GM21423 (cell line): ENCODE data around the gene UBE2D1.
A peak's percentile ranks its signal among the peaks of the same experiment; 100 is the strongest.
"Not testable (repeated sequence)": the region's sequence is repeated elsewhere in the genome, so short reads cannot be mapped to it uniquely, and the experiment has no call there.

Source experiments
- ATAC-seq: cut with Tn5 transposase; IDR thresholded peaks from one replicate; pipeline ENCODE4 v1.9.1; 2021; ENCODE audit warnings: mild to moderate bottlenecking, moderate library complexity; ENCODE audit not compliant: unreplicated experiment

UBE2D1 gene

DNA sequence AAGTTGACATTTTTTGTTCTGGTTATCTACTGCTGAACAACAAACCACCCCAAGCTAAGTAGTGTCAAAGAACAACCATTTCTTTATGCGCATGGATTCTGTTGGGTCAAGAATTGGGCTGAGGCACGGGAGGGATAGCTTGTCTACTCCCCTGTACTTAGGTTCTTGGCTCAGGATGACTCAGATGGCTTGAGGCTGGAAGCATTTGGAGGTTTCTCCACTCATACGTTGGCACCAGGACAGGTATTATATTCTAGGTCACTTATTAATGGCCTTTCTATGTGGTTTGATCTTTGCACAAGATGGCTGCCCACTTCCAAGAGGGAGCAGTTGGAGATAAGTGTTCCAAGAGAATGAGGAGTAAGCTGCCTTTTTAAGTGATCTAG lies 38.6 kb downstream of the UBE2D1 start:
- ATAC-seq = no peak

DNA sequence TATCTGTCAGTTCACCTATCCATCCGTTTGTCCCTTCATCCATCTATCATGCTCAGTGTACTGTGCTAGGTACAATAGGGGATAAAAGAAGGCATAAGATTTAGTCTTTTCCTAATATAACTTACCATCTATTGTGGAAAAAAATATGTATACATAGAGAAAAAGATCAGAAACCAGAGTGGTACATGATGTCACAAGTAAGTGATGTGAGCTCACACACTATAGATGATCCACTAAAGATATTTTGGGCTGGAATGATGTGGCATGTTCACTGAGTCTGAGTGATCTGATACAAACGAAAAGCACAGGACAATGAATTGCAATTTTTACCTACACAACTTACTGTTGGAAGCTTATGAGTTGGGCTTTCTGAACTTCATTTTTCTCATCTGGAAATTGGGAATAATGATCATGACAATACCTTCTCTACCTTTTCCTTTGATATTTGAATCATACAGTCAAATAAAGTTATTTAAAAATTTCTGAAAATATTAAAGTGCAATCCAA lies 47.7 kb downstream of the UBE2D1 start:
- ATAC-seq = no peak

DNA sequence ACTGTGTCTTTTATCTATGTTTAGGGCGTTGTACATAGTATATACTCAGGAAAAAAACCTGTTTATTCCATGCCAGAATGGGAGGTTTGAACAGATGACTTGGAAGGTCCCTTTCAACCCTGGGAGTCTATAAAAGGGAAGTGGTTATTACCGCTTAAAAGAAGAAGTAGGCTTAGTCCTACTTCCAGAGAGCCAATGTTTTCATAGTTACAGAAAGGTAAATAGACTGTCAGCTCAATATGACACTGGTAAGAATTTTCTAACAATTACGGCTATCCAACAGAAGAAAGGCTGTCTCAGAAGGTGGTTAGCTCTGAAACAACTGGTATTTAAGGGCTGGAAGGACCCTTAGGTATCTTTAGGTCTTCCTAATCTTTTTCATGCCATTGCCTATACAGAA lies 49.3 kb downstream of the UBE2D1 start:
- ATAC-seq = peak; percentile 57

DNA sequence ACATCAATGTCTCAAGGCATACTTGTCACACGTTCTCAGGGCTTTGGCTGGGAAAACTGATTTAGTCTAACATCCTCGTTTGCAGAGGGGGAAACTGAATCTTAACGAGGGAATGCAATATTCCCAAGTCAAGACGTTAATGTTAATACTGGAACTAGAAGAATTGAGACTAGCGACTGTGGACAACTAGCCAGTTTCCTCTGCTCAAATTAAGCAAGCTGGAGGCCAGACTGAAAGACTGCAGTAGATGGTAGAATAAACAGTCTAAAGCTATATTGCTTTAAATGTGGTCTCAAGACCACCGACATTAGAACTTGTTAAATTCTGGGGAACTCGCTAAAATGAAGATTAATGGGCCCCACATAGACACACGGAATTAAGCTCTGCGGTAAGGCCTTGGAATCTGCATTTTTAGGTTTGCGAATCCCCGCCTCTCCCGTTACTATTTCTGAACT lies 49.8 kb downstream of the UBE2D1 start:
- ATAC-seq = no peak

DNA sequence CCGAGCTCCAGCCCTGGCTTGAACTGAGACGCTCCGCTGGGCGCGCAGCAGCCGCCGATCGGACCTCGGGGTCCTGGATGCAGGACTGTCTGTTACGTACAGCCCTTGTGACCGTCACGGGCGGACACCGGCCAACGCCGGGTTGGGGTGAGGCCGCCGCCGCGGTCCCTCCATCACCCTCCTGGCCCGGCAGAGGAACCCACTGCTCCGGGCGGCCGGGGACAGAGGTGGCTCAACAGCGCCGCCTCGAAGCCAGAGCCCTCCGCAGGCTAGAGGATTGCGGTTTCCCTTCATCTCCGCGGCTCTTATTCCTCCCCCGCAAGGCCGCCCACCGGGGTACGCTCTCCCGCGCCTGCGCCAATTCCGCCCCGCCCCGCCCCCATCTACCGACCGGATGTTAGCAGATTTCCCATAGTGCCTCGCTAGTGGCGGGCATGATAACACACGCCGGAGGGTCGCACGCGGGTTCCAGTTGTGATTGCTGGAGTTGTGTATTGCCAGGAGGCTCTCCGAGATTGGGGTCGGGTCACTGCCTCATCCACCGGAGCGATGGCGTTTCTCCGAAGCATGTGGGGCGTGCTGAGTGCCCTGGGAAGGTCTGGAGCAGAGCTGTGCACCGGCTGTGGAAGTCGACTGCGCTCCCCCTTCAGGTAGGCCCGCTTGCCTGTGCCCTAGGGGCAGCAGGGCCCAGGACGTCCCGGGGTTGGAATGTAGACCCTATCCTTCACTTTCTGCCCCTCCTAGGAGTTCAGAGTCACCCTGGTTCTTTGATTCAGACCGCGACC lies 50.4 kb downstream of the UBE2D1 start, which contains the start of gene TFAM:
Gene TFAM, plus strand, starts transcription at position 412 of the 785 bp plus-strand sequence. Its CDS starts 138 bp downstream, at position 550.
- ATAC-seq = peak; percentile 88

DNA sequence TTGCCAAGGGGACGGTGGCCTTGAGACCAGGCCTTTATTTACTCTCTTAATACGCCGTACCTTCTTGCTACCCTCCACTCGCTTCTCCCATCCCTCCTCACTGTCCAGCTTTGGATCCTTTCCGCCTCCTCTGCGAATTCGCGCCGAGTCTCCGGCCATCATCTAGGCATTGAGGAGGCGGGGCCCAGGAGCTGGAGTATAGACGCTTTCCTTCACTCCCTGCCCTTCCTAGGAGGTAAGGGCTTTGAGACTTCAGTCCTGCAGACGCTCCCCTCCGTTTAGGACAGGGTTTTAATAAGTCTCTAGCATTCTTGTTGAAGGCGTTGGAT lies 50.9 kb downstream of the UBE2D1 start:
- peak; percentile 2 for ATAC-seq

DNA sequence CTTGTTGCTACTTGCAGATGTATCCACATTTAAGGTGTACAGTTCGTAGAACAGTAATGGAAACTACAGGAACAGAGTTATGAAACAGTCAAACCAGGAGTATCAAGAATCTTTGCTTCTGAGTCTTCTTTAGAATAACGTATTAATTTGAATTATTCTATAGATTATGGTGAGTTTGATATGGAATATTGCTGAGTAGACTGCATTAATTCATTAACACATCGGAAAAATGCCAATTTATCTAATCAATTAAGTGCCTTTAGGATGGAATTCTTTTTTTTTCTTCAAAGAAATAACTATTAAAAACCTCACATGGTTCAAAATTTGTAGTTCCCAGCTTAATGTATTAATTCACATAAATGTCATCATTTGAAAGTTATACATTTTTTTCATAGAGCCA lies 54.2 kb downstream of the UBE2D1 start:
- ATAC-seq = no peak

DNA sequence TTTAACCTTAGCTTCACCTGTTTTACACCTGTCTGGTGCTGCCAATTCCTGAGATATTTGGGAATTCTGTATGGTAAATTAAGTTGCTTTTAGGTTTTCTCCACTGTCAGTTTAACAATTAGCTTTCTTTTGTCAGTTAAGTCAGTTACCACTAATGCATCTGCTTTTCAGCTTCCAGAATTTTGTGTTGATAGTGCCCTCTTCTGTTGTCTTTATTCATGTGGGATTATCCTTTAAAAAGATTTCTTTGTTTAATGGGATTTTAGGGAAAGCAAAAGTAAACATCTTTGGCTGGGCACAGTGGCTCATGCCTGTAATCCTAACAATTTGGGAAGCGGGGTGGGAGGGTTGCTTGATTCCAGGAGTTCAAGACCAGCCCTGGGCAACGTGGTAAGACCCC lies 58.5 kb downstream of the UBE2D1 start:
- ATAC-seq = no peak

DNA sequence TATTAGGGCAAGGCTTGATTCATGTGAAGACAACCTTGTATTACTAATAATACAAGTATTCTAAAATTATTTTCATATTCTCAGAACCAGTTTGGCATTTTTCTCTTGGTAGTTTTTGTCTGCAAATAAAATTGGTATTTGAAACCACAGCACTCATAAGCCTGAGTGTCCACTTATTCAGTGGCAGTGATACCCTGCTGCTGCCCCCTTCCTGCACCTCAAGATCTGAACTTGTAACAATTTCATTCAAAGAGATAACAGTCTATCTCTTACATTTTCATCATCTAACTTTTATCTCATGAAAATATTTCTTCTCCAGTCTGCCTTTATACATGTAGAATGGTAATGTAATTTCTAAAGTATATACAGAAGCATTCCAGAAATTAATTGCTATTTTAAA lies 59.7 kb downstream of the UBE2D1 start:
- ATAC-seq = no peak

DNA sequence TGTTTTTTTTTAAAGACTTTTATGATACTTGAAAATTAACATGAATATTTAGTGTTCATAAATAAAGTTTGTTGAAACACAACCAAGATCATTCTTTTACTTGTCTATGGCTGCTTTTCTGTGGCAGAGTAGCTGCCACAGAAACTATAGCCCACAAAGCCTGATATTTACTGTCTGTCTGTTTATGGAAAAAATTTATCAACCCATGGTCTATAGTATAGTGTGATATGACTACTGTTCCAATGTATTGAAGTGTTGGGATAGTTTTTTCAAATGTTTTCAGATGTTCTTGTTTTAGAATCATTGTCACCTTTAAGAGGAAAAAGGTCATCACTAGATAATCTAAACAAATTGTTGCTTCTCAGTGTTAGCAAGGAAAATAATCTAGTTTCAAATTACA lies 61.3 kb downstream of the UBE2D1 start:
- ATAC-seq = no peak

DNA sequence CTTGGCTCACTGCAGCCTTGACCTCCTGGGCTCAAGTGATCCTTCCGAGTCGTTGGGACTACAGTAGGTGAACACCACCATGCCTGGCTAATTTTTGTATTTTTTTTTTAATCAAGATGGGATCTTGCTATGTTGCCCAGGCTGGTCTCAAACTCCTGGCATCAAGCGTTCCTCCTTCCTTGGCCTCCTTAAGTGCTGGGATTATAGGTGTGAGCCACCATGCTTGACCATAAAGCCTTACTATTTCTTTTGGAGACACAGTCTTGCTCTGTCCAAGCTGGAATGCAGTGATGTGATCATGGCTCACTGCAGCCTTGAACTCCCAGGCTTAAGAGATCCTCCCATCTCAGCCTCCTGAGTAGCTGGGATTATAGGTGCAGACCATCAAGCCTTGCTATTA lies 63.0 kb downstream of the UBE2D1 start:
- ATAC-seq = no peak

DNA sequence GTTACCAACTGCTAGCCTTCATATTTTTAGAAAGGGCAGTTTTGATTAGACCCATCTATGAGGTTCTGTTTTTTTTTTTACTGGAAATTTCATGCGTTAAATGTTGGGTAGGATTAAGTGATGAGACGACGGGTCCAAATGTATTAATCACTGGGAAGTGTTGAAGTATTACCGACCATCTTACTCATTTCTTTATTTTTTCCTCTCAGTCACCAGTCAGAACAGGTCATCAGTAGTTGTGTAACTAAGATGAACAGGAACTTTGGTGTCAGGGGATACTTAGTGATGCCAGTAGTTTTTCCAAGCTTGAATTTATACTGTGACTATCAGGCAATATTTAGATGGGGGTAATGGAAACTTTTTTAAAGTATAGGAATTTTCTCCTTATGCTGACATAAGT lies 64.6 kb downstream of the UBE2D1 start:
- no peak for ATAC-seq

DNA sequence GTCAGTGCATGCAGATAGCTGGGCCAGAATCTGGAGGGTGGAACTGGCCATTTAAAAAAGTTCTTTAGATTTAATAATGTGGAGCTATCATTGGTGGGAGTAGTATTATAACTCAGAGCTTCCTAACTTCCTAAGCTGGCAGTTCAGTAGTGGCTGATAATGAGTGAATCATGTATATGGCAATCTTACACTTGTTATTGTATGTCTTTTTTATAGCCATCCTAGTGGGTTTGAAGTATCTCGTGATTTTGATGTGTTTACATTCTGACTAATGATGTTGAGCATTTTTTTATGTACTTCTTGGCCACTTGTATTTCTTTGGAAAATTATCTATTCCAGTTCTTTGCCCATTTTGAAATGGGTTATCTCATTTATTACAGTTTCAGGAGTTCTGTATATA lies 65.8 kb downstream of the UBE2D1 start:
- no peak for ATAC-seq

DNA sequence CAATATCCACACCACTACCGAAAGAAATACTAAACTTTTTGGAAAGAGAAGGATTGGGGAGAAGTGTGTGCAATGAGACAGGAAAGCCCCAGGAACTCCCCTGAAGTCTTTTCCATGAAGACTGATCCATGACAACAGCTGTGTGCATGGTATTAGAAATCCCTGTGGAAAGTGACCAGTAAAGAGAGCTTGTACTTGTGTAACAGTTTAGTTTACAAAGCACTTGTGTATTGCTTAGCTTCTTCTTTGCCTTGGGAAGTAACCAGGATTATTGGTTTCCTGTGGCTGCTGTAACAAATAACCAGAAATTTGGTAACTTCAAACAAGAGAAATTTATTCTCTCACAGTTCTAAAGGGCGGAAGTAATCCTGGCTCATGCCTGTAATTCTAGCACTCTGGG lies 69.2 kb downstream of the UBE2D1 start:
- ATAC-seq = no peak

DNA sequence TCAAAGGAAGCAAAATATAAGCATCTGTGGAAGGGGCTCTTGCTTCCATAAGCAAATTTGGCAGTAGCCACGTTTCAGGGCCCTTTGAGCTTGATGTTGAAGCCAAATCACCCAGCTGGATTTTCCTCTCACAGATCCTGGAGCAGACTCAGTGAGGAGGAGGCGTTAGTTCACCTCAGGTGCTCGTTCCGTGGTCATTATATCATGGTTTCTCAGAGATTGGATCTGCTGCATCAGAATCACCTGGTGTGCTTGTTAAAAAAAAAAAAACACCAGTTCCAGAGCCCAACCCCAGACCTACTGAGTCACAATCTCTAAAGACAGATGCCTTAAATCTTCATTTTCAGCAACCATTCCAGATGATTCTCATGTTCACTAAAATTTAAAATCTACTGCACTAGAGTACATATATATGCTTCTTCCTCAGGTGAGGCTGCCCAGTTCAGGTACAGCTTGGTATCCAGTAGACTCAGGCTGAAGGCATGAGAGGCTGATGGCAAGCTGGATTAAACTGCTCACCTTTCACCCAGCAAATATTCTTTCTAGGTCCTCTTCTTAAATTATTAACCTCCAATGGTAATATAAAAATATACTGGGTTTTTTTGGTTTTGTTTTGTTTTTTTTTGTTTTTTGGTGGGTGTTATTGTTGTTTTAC lies 75.3 kb downstream of the UBE2D1 start:
- no peak for ATAC-seq

DNA sequence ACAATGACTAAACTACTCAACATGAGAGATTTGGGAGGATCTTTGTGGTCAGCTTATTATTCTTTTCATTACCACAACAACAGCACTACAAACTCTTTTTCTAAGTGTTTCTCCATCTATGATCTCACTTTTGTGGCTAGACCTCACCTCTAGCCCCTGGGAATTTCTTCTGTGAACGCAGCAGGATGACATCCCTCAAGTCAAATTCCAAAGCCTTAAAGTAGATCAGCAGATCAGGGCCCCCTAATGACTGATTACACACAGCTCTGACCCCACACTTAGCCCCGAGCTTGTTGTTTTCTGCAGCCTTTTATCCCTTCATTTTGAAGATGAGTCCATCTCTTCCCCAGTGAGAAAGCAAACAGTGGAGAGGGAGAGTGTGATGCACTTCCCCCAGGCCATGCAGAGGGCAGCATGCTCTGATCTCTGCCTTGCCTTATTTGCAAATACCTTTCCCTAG lies 77.7 kb downstream of the UBE2D1 start:
- no peak for ATAC-seq

DNA sequence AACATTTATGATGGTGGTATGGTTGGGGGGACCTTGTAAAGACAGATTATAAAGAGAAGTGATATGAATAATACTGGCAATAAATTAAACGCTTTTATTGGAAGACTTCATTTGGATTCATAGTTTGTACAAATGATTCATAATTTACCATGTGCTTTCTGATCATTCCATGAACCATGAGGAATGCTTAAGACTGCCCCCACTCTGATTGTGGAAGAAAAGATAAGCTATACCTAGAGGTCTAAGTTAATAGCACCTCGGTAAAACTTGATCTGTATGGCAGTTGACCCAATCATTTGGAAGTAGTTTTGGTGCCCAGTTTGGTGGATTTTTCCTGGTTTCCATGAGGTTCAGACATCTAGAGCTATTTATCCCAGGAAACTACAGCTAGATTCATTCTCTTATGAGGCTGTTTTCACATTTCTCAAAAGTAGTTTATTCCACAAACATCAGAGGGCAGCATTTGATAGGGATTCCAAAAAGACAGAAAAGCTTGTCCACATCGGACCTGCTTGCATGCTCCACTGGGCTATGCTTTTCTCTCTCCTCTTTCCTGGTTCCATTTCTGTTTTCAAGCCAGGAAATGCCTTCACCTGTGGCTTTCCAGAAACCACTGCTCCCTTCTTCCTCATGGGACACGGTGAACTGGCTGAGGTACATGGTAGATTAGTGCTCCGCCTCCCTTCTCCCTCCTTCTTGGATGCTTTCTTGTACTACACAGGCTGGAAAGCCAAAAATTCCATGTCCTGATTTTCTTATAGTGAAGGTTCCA lies 79.7 kb downstream of the UBE2D1 start:
- no peak for ATAC-seq

DNA sequence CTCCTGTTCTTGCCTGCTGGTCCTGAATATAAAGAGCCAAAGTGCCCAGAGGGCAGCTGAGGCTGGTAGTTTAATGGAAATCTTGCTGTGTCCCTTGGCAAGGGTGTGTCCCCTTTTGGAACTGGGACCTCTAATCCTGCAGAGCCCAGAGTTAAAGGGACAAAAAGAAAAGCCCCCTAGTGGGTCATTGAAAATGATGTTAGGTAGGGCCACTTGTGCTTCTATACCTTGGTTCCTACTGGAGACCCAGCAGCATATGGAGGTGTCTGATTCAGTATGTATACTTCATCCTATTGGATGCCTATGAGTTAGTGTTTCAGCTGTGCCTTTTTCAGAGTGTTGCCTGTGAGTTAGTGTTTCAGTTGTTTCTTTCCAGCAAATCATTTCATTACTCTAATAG lies 81.0 kb downstream of the UBE2D1 start:
- ATAC-seq = no peak

DNA sequence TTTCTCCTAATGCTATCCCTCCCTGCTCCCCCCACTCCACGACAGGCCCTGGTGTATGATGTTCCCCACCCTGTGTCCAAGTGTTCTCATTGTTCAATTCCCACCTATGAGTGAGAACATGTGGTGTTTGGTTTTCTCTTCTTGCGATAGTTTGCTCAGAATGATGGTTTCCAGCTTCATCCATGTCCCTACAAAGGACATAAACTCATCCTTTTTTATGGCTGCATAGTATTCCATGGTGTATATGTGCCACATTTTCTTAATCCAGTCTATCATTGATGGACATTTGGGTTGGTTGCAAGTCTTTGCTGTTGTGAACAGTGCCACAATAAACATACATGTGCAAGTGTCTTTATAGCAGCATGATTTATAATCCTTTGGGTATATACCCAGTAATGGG lies 83.1 kb downstream of the UBE2D1 start:
- ATAC-seq = not testable (repeated sequence)
